GM19468 (cell line): ENCODE data around the gene MSI2.

ENCODE experiments used
- ATAC-seq: cut with Tn5 transposase; IDR thresholded peaks from one replicate; pipeline ENCODE4 v1.9.1; 2021; ENCODE audit warnings: mild to moderate bottlenecking, moderate library complexity, moderate number of reproducible peaks; ENCODE audit not compliant: unreplicated experiment; ENCODE audit errors: extremely low read depth

The MSI2 gene

GRCh38 chr17:57655553-57655952 lies 399.2 kb downstream of the MSI2 start:
- no peak for ATAC-seq

DNA sequence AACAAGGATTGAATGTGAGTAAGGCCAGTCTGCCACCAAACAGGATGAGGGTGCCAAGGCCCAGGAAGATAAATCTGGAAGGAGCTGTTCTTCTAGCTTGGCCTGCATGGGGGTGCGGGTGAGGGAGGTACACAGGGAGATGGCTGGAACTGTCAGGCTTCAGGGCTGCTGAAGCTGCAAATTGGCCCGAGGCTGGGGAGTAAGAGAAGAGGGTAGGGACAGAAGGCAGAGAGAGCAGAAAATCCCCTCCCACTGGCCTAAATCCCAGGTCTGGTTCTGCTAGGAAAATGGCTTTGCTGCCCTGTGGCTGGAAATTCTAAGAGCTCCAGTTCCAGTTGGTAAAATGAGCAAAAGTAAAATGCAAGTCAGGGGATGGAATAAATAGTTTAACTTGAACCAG lies 400.9 kb downstream of the MSI2 start:
- no peak for ATAC-seq

GRCh38 chr17:57662041-57662440 lies 405.7 kb downstream of the MSI2 start:
- ATAC-seq = no peak

GRCh38 chr17:57662644-57663308 lies 406.5 kb downstream of the MSI2 start:
- no peak for ATAC-seq

GRCh38 chr17:57663326-57664070 lies 407.2 kb downstream of the MSI2 start:
- ATAC-seq = no peak

- ATAC-seq = no peak
These were observed 408.8 kb downstream of the MSI2 start for GRCh38 chr17:57665128-57665527.

DNA sequence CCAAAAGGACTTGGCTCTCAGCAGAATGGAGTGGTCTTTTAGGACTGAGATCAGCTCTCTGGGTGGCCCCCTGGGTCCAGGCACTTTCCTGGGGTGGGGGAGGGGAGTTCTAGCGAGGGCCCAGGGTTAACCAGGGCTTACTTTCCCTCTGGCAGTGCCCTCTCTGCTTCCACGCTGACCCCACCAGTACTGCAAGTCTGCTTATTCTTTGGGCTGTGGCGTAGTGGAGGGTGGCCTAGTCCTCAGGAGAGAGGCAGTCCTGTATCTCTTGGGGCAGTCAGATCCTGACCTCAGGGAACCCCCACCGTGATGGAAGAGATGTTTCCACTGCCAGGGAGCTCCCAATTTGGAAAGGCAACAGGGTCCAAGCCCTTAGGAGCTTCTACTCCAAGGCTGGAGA lies 409.4 kb downstream of the MSI2 start:
- ATAC-seq = no peak

DNA sequence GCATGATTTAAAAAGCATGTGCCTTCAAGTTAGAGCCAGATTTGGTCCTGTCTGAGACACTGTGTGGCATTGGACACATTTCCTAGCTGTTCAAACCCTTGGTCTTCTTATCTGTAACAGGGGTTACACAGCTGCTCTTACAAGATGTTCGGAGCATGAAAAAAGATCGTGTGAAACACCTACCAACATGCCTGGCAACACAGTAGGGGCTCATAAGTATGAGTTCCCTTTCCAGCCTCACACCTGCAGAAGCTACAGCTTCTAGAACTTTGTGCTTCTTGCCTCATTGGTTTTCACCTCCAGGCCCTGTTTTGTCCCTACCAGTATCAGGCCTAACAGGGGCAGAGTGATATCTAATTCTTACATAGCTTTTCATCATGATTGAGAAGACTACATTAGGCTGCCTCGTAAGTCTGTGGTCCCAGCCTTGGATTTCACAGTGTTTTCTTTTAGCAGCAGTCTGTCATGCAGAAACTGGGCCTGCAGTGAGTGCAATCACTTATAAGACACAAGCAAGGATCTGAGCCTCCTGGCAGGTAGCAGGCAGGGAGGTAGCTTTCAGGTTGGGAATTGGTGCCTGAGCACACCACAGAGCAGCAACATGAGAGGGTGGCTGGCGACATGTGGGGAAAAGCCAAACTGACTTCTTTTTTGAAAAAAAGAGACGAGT lies 410.0 kb downstream of the MSI2 start:
- no peak for ATAC-seq

- no peak for ATAC-seq
These were observed 410.6 kb downstream of the MSI2 start for GRCh38 chr17:57666946-57667345.

DNA sequence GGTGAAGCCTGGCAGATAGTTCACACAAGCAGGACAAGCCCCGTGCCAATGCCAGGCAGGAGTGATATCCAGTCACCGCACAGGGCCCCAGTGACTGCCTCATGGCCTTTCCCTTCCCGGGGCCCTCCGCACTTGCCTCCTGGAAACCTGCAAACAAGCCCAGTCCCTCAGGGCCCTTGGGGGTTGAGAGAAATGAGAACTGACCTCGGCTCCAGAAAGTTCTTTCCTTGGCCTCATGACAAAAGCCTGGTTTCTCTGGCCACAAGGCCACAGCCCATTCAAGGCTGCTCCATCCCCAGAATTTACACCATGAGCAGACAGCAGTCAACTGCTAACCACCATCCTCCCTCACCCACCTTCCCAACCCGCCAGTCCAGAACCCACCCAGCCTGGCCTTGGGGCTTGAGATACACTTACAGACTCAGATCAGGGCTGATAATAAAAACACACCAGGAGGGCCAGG lies 411.2 kb downstream of the MSI2 start:
- ATAC-seq = no peak

GRCh38 chr17:57668332-57668731 lies 412.0 kb downstream of the MSI2 start:
- no peak for ATAC-seq

DNA sequence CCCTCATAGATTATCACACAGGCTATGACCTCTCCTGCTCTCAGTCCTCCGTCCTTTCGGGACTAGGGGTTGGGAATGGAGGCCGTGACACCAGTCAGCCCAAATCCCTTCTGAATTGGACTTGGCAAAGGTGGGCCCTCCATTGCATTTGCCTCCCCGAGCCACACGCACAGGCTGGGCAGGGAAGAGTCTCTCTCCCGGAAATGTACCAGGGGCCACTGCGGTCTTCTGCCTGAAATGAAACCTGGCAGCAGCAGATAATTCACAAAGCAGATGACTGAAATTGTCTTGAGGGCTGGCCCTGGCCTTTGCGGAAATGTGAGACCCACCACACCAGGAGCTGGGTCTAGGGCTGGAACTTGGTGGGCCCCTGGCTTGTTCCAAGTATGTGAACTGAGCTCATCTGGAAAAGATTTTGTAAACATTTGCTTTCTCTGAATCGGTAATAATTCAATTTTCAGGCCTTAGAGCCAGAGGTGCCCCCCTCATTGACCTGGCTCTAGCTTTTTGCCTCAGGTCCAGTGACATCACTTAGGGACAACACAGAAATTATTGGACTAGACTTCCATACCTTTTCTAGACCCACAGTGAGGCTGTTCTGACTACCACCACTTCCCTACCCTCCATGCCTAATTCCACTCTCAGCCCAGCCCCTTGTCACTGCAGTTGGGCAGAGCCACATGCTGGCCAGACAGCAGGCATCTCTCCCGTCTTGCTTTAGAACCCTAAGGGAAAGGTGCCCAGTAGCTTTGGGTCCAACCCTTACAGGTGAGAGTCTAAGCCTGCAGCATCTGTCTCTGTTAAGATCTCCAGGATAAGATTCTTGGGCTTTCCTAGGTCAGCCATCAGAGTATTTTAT lies 413.6 kb downstream of the MSI2 start:
- no peak for ATAC-seq

GRCh38 chr17:57670769-57671569 lies 414.6 kb downstream of the MSI2 start:
- no peak for ATAC-seq

GRCh38 chr17:57671667-57672632 lies 415.6 kb downstream of the MSI2 start:
- ATAC-seq = no peak

DNA sequence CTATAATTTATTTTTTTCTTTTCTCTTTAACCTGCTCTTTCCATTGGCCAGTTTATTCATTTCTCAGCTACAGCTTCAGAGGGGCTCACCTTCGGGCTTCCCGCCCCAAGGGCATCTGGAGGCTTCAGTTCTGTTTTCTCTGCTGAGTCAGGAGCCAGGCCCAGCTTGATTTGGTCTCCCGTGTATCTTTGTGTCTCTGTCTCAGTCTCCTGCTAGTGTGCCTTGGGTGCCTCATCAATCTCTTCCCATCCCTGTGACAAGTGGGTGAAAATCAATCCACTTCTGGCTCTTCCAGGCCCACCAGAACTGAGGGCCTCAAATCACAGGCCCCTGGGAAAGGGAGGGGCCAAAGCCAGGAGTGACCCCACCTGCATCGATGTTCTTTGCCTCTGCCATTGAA lies 416.6 kb downstream of the MSI2 start:
- ATAC-seq = no peak

- no peak for ATAC-seq
These were observed 418.6 kb downstream of the MSI2 start for GRCh38 chr17:57674894-57675293.

DNA sequence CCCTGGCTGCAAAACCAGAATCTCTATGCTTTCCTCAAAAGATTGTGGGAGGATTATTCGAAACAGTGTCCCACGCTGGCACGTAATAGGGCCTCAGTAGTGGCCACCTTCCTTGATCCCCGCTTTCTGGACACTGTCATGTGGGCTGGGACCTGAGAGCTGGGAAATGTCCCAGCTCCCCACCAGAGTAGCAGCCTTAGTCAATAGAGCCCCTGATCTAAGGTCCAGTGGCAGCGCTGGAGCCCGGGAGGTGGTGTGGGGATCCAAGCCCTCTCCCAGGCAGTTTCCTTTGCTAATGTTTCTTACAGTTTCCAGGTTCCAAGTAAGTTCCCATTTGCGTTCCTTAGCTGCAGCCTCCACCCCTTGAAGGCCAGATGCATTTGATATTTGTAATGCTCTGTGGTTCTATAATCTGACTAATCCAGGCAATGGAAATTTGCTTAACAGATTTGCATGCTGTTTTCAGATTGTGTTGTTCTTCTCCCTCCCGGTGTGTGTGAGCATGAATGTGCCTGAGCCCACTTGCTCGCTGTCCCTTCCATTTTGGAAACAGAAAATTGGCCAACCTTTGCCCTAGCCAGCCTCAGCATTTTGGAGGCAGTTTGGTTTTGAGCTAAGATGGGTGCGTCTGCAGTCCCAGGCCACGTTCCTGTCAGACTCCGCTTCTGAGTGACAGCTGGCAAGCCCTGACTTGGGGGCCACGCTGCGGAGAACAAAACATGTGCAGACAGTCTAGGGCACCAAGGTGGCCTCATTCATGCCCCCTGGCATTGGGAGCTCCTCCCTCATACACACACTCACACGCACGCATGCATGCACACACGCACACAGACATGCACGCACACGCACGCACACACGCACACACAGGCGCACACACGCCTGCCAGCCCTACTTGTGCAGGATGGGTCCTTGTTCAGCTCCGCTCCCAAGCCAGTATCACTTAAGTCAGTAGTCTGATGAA lies 419.4 kb downstream of the MSI2 start:
- no peak for ATAC-seq
